Psoas muscle (tissue), 8 donors: ENCODE results near the gene TMEM273. TPM values are rescaled to one million over a fixed set of nuclear protein-coding genes. Genes with fewer than 3 reads are reported as not detected.

Experiments used
- ATAC-seq, 4 donors: fragments of 200-7000 bp; cut with Tn5 transposase; one replicate each; pipeline ENCODE4 v1.9.1; 2020; ENCODE audit warnings: moderate library complexity in 3 of 4, mild to moderate bottlenecking in 2 of 4
- DNase-seq, 2 donors: peaks; one replicate each; pipeline ENCODE4 v3.0.0-alpha.2; 2020
- H3K27ac ChIP-seq: fragments of 200-600 bp; one replicate; pipeline ENCODE4 v1.8.0; 2022
- H3K27me3 ChIP-seq, 3 donors: fragments of 200-600 bp in 1 of 3; one replicate each; pipeline versions ENCODE4 v1.6.1 to v1.8.0; 2013 to 2022; ENCODE audit warnings: low read length in 2 of 3, mild to moderate bottlenecking in 2 of 3, moderate library complexity in 1 of 3; ENCODE audit not compliant: insufficient read depth in 3 of 3
- H3K36me3 ChIP-seq, 2 donors: fragments of 200-600 bp in 1 of 2; one replicate each; pipeline versions ENCODE4 v1.6.1 to v1.8.0; 2013 to 2022; ENCODE audit warnings: low read depth in 1 of 2, mild to moderate bottlenecking in 1 of 2, moderate library complexity in 1 of 2; ENCODE audit not compliant: insufficient read depth in 1 of 2
- H3K4me1 ChIP-seq: fragments of 200-600 bp; one replicate; pipeline ENCODE4 v1.8.0; 2022
- H3K4me3 ChIP-seq: fragments of 200-600 bp; one replicate; pipeline ENCODE4 v1.8.0; 2022; ENCODE audit warnings: mild to moderate bottlenecking
- H3K9me3 ChIP-seq: fragments of 200-600 bp; one replicate; pipeline ENCODE4 v1.8.0; 2022
- CTCF ChIP-seq: fragments of 200-600 bp; IDR thresholded peaks from one replicate; pipeline ENCODE4 v1.8.0; 2022; ENCODE audit warnings: antibody characterized with exemption
- WGBS, 3 donors: extraction: QIAGEN DNeasy Blood & Tissue Kit; methylation state at CpG; one replicate each; pipeline versions ENCODE4 v1.1.6 to v1.1.7; 2013; 5-methylcytosine and 5-hydroxymethylcytosine counted together
- intact Hi-C, 2 donors: fragments of 100-400 bp; cut with DNase I; formaldehyde crosslinking; loops; one replicate each; pipeline versions ENCODE4 v1.11.0 to v1.14.2; 2022
- polyA plus RNA-seq, 3 donors: library from polyadenylated mRNA; stranded (reverse); fragments of 200-250 nt; gene quantifications; one replicate each; pipeline ENCODE4 v1.2.3, GENCODE V29; 2013
- total RNA-seq, 4 donors: library from RNA; stranded (reverse); fragmentation: NEBNext Ultra II Directional in 2 of 4; extraction: Animal tissue kit (Norgen Biotek cat#: 25700) in 2 of 4; gene quantifications; one replicate each; pipeline versions ENCODE4 v1.2.1 to v1.2.4, GENCODE V29; 2021 to 2023
- donor health status: healthy with polysubstance abuse.
- donor health status: DM: no; HTN: no; CAD: no; lungs with moderate emphysema.
- donor health status: Bipolar disorder and iron deficiency.
- donor health status: healthy.
- donor health status: DM: yes; HTN: yes; CAD: no.
- donor health status: DM: no; HTN: no; CAD: no.
- donor health status: DM: no; HTN: no; CAD: no.
- donor health status: DM: yes; HTN: yes; CAD: no.

The TMEM273 gene
- total and polyA plus RNA-seq, 7 donors = 3.5 to 12.0 (median 7.7) TPM

GRCh38 chr10:49174261-49174925, 13.8 kb downstream of the TMEM273 start:
- TF ChIP-seq CTCF = no peak
- no peaks in the 10 kb centered on the region for H3K27me3 ChIP-seq
- no peak overlapping the region for H3K4me3 ChIP-seq
- no peaks in the 10 kb centered on the region for H3K4me1 ChIP-seq
- H3K36me3 ChIP-seq = no peaks in the 10 kb centered on the region
- WGBS, 3 donors = 81 to 86% (median 84%) methylated on average over 15 of the region's 15 CpGs
- intact Hi-C loops = no loop called here
- H3K9me3 ChIP-seq = no peaks in the 10 kb centered on the region
- ATAC-seq (no peak), DNase-seq (no peak)
- no peak overlapping the region for H3K27ac ChIP-seq

GRCh38 chr10:49173853-49174252, 14.3 kb downstream of the TMEM273 start:
- Histone ChIP-seq H3K9me3 (no peaks in the 10 kb centered on the region), H3K36me3 (no peaks in the 10 kb centered on the region), H3K4me3 (no peak overlapping the region), H3K27ac (no peak overlapping the region), H3K4me1 (no peaks in the 10 kb centered on the region), H3K27me3 (no peaks in the 10 kb centered on the region)
- no peak for DNase-seq
- intact Hi-C loops = no loop called here
- no peak for ATAC-seq
- TF ChIP-seq CTCF = no peak
- 80 to 96% (median 87%) methylated on average over 4 of the region's 4 CpGs for WGBS, 3 donors

- no peak for ATAC-seq
- intact Hi-C loops = no loop called here
- Histone ChIP-seq H3K27ac (no peak overlapping the region), H3K9me3 (no peaks in the 10 kb centered on the region), H3K4me3 (no peak overlapping the region), H3K4me1 (no peaks in the 10 kb centered on the region), H3K36me3 (no peaks in the 10 kb centered on the region), H3K27me3 (no peaks in the 10 kb centered on the region)
- no peak for DNase-seq
- TF ChIP-seq CTCF = no peak
- 92 to 95% (median 94%) methylated on average over 11 of the region's 11 CpGs for WGBS, 3 donors
Observed at GRCh38 chr10:49173201-49173772, 14.9 kb downstream of the TMEM273 start.

- Histone ChIP-seq H3K4me1 (no peaks in the 10 kb centered on the region), H3K36me3 (no peaks in the 10 kb centered on the region), H3K9me3 (no peaks in the 10 kb centered on the region), H3K27ac (no peak overlapping the region), H3K4me3 (no peak overlapping the region), H3K27me3 (no peaks in the 10 kb centered on the region)
- no peak for DNase-seq
- WGBS, 3 donors = 81 to 96% (median 85%) methylated on average over 3 of the region's 3 CpGs
- ATAC-seq = no peak
- intact Hi-C loops = no loop called here
- TF ChIP-seq CTCF = no peak
Observed at GRCh38 chr10:49172777-49173132, 15.4 kb downstream of the TMEM273 start.
